DMS 273 (cell line): Measurements from ENCODE around the gene KCNQ1.

Source experiments
- DNase-seq: peaks from one replicate; lab custom pipeline; 2025; ENCODE audit not compliant: unreplicated experiment; lab: John Stamatoyannopoulos, UW

Gene KCNQ1

GRCh38 chr11:2771758-2772466 lies 327.1 kb downstream of the KCNQ1 start:
- peak; percentile 80 for DNase-seq

- no peak for DNase-seq
These were observed 327.8 kb downstream of the KCNQ1 start for GRCh38 chr11:2772544-2773031.

- DNase-seq, result no peak
These were observed 329.6 kb downstream of the KCNQ1 start for GRCh38 chr11:2774173-2775082.

- no peak for DNase-seq
These were observed 330.3 kb downstream of the KCNQ1 start for GRCh38 chr11:2775083-2775625.

GRCh38 chr11:2775626-2776350 lies 331.0 kb downstream of the KCNQ1 start:
- DNase-seq, result no peak

- no peak for DNase-seq
These were observed 331.7 kb downstream of the KCNQ1 start for GRCh38 chr11:2776351-2777061.

GRCh38 chr11:2777386-2777785 lies 332.6 kb downstream of the KCNQ1 start:
- no peak for DNase-seq

GRCh38 chr11:2777871-2778629 lies 333.2 kb downstream of the KCNQ1 start:
- peak; percentile 73 for DNase-seq

- peak; percentile 93 for DNase-seq
These were observed 334.1 kb downstream of the KCNQ1 start for GRCh38 chr11:2778630-2779498.

GRCh38 chr11:2779499-2779980 lies 334.7 kb downstream of the KCNQ1 start:
- DNase-seq, result no peak

- DNase-seq, result peak; percentile 35
These were observed 335.4 kb downstream of the KCNQ1 start for GRCh38 chr11:2779981-2780849.

- no peak for DNase-seq
These were observed 336.1 kb downstream of the KCNQ1 start for GRCh38 chr11:2780850-2781407.

GRCh38 chr11:2781408-2782274 lies 336.8 kb downstream of the KCNQ1 start:
- no peak for DNase-seq

GRCh38 chr11:2782769-2783168 lies 338.0 kb downstream of the KCNQ1 start:
- DNase-seq, result no peak

- DNase-seq, result no peak
These were observed 338.8 kb downstream of the KCNQ1 start for GRCh38 chr11:2783536-2784082.

- no peak for DNase-seq
These were observed 343.0 kb downstream of the KCNQ1 start for GRCh38 chr11:2787816-2788167.
